A673 (cell line): ENCODE results near the gene LIM2. TPM values are rescaled to one million over a fixed set of nuclear protein-coding genes. Genes with fewer than 3 reads are reported as not detected.

Experiments
- BruUV-seq: library from RNA; stranded (reverse); fragments of 400-500 nt; replicated peaks from 2 replicates; lab custom pipeline; 2021; lab: Mats Ljungman, UMichigan
- CTCF ChIA-PET: fragments of 300-600 bp; sonication (Branson Sonifier 250); formaldehyde crosslinking; loops from one replicate; lab custom pipeline; 2022; ENCODE audit warnings: antibody characterized with exemption; lab: Charles Lee
- POLR2A ChIA-PET: fragments of 300-600 bp; sonication (Branson Sonifier 250); formaldehyde crosslinking; loops from one replicate; lab custom pipeline; 2022; ENCODE audit warnings: antibody characterized with exemption; ENCODE audit not compliant: low non-redundant PET; lab: Charles Lee
- DNase-seq: peaks from one replicate; pipeline ENCODE4 v3.0.0-alpha.2; 2015; ENCODE audit warnings: low spot score
- H3K27ac ChIP-seq: fragments of 200-600 bp; sonication (generic); 2 replicates; pipeline ENCODE4 v1.5.1; 2016; ENCODE audit warnings: mixed run types, low read depth, mild to moderate bottlenecking, mixed read lengths, antibody characterized with exemption, low read length; ENCODE audit not compliant: poor library complexity, severe bottlenecking
- H3K27me3 ChIP-seq: fragments of 200-600 bp; sonication (generic); replicated peaks from 2 replicates; pipeline ENCODE4 v1.6.1; 2017; ENCODE audit warnings: mixed run types, low read depth, mild to moderate bottlenecking, mixed read lengths, antibody characterized with exemption, low read length; ENCODE audit not compliant: insufficient read depth, poor library complexity
- H3K36me3 ChIP-seq: fragments of 200-600 bp; sonication (generic); 2 replicates; pipeline ENCODE4 v1.6.1; 2016; ENCODE audit warnings: mixed run types, mild to moderate bottlenecking, mixed read lengths, antibody characterized with exemption, low read length; ENCODE audit not compliant: insufficient read depth, poor library complexity, severe bottlenecking
- H3K4me1 ChIP-seq: fragments of 200-600 bp; sonication (generic); 2 replicates; pipeline ENCODE4 v1.6.1; 2017; ENCODE audit warnings: mixed run types, mild to moderate bottlenecking, mixed read lengths, antibody characterized with exemption, low read length; ENCODE audit not compliant: insufficient read depth, poor library complexity, severe bottlenecking
- H3K4me3 ChIP-seq: fragments of 200-600 bp; sonication (generic); 2 replicates; pipeline ENCODE4 v1.5.1; 2016; ENCODE audit warnings: low read depth, mixed run types, mild to moderate bottlenecking, mixed read lengths, low read length; ENCODE audit not compliant: poor library complexity, severe bottlenecking
- H3K9me3 ChIP-seq: fragments of 200-600 bp; sonication (generic); 2 replicates; pipeline ENCODE4 v1.6.1; 2016; ENCODE audit warnings: mixed run types, low read depth, mild to moderate bottlenecking, mixed read lengths, antibody characterized with exemption, low read length; ENCODE audit not compliant: poor library complexity, severe bottlenecking
- CTCF ChIP-seq: fragments of 300-800, 200-600 bp; sonication (generic); conservative IDR thresholded peaks from 2 replicates; pipeline ENCODE4 v1.5.1; 2017; ENCODE audit warnings: low read depth, mild to moderate bottlenecking, antibody characterized with exemption, low read length, moderate library complexity, mixed read lengths
- EZH2 ChIP-seq: fragments of 200-600 bp; sonication (generic); IDR thresholded peaks from 2 replicates; pipeline ENCODE4 v1.6.1; 2017; ENCODE audit warnings: borderline replicate concordance, low read depth, mild to moderate bottlenecking, mixed read lengths, antibody characterized with exemption, low read length; ENCODE audit not compliant: poor library complexity, severe bottlenecking
- intact Hi-C: fragments of 100-400 bp; cut with micrococcal nuclease; formaldehyde crosslinking; loops from one replicate; pipeline ENCODE4 v1.10.0; 2022; ENCODE audit not compliant: unreplicated experiment
- total RNA-seq: library from RNA; stranded (reverse); gene quantifications from 2 replicates; pipeline ENCODE4 v1.2.3, GENCODE V29; 2021

Gene LIM2
- total RNA-seq, 1 experiment from 2014 or later = not detected

DNA sequence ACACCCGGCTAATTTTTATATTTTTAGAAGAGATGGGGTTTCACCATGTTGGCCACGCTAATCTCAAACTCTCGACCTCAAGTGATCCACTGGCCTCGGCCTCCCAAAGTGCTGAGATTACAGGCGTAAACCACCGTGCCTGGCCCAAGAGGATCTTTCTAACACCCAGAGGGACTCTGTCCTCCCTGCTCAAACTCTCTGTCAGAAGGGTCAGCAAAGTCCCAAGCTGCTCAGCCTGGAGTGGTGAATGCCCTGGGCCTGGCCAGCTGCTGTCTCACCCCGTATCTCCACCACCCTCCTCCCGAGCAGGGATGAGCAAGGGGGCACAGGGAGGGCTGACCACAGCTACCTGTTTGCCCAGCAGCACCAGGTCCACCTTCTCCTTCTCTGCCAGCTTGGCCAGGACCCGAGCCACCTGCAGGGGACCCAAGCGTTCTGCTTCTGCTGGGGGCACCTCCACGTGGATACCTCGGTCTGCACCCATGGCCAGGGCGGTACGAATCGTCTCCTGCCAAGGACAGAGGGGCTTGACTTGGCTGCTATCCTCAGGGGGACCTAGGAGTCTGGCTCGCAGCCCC, 34.9 kb downstream of the LIM2 start:
- no peak overlapping the region for H3K27ac ChIP-seq
- BruUV-seq = no TSS peak
- intact Hi-C loops = no loop called here
- ChIA-PET CTCF (no interaction called here), POLR2A (no interaction called here)
- H3K9me3 ChIP-seq = no peaks in the 10 kb centered on the region
- H3K36me3 ChIP-seq = peaks cover 4% of the 10 kb centered on the region
- H3K27me3 ChIP-seq = no peaks in the 10 kb centered on the region
- no peak for DNase-seq
- no peak overlapping the region for H3K4me3 ChIP-seq
- no peak for TF ChIP-seq EZH2
- no peak for TF ChIP-seq CTCF
- H3K4me1 ChIP-seq = no peaks in the 10 kb centered on the region

GRCh38 chr19:51351266-51351990, 36.3 kb downstream of the LIM2 start:
- H3K4me1 ChIP-seq = no peaks in the 10 kb centered on the region
- no TSS peak for BruUV-seq
- peaks cover 4% of the 10 kb centered on the region for H3K36me3 ChIP-seq
- H3K27me3 ChIP-seq = no peaks in the 10 kb centered on the region
- H3K9me3 ChIP-seq = no peaks in the 10 kb centered on the region
- TF ChIP-seq EZH2 = no peak
- TF ChIP-seq CTCF = no peak
- no peak overlapping the region for H3K27ac ChIP-seq
- intact Hi-C loops = no loop called here
- ChIA-PET POLR2A (no interaction called here), CTCF (no interaction called here)
- no peak for DNase-seq
- H3K4me3 ChIP-seq = no peak overlapping the region

DNA sequence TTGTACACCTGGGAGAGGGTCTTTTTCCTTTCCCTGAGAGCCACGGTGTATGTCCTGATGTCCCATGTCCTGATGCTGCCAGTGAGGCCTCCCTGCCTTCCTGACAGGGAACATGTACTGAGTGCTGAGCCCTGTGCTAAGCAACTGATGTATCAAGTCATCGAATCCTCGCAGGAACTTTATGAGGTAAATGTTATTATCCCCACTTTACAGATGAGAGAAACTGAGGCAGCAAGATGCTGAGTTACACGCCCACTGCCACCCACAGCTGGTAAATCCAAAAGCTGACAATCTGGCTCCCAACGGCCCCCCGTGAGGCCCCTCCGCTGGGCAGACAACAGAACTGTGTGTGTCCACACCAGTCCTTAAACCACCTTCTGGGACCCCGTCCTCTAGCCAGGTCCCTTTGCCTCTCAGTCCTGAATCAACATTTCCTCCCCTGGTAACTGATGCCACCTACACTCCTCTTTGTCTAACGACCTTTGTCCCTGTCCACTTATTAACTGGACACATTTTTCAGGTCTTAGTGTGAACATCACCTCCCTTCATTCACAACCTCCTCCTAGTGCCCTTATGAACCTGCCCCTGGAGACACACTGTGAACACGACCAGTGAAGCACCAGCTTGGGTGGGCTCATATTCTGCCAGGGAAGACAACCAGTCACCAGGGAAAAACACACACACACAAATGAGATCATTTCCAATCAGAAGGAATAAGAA, 40.4 kb downstream of the LIM2 start:
- Histone ChIP-seq H3K4me3 (no peak overlapping the region), H3K4me1 (no peaks in the 10 kb centered on the region), H3K9me3 (no peaks in the 10 kb centered on the region), H3K36me3 (peaks cover 4% of the 10 kb centered on the region), H3K27me3 (no peaks in the 10 kb centered on the region), H3K27ac (no peak overlapping the region)
- no peak for DNase-seq
- CTCF ChIA-PET = no interaction called here
- TF ChIP-seq CTCF = no peak
- intact Hi-C loops = no loop called here
- POLR2A ChIA-PET = no interaction called here
- no TSS peak for BruUV-seq
